HEK293 (cell line): ENCODE results near the gene HNRNPUL1.

Source experiments
- CTCF ChIA-PET: fragments of 350-600 bp; formaldehyde crosslinking; extraction: SDS; loops from one replicate; lab custom pipeline; 2021; ENCODE audit warnings: antibody characterized with exemption; lab: Yijun Ruan, JAX
- POLR2A ChIA-PET: fragments of 300-600 bp; formaldehyde crosslinking; extraction: SDS; loops from one replicate; lab custom pipeline; 2020; ENCODE audit warnings: antibody characterized with exemption, inconsistent platforms; lab: Yijun Ruan, JAX
- H3K27ac ChIP-seq: fragments of 200-500 bp; sonication (Bioruptor generic); 2 replicates; pipeline ENCODE4 v1.5.1; 2014; ENCODE audit warnings: low read depth, low read length, control low read depth, inconsistent platforms; ENCODE audit errors: extremely low read depth
- H3K36me3 ChIP-seq, 2 experiments: fragments of 200-500 bp in 1 of 2; sonication (Bioruptor generic) in 1 of 2; 1 replicate in 1 of 2; 2 replicates in 1 of 2; pipeline ENCODE4 v1.5.1; 2014 to 2017; ENCODE audit warnings: inconsistent platforms in 2 of 2, low read length in 2 of 2; ENCODE audit not compliant: control insufficient read depth in 2 of 2, insufficient read depth in 1 of 2
- H3K4me1 ChIP-seq: fragments of 200-500 bp; sonication (Bioruptor generic); 2 replicates; pipeline ENCODE4 v1.5.1; 2014; ENCODE audit warnings: mild to moderate bottlenecking, low read length, inconsistent platforms; ENCODE audit not compliant: control insufficient read depth, insufficient read depth
- H3K4me3 ChIP-seq: 2 replicates; pipeline ENCODE4 v1.5.1; 2011; ENCODE audit warnings: low read depth, mild to moderate bottlenecking, control low read depth, low read length, moderate library complexity
- H3K9me3 ChIP-seq: fragments of 200-500 bp; sonication (Bioruptor generic); 2 replicates; pipeline ENCODE4 v1.5.1; 2014; ENCODE audit warnings: low read depth, low read length, inconsistent platforms; ENCODE audit not compliant: control insufficient read depth, insufficient read depth
- BCL11B ChIP-seq: fragments of 450-650 bp; formaldehyde crosslinking; IDR thresholded peaks from 2 replicates; pipeline ENCODE4 v1.5.1; 2016; ENCODE audit warnings: low read depth, missing biosample characterization, missing genetic modification characterization
- EGR2 ChIP-seq: fragments of 450-650 bp; formaldehyde crosslinking; IDR thresholded peaks from 2 replicates; pipeline ENCODE4 v1.5.1; 2016; ENCODE audit warnings: low read depth, missing biosample characterization, missing genetic modification characterization
- GLIS1 ChIP-seq: fragments of 450-650 bp; formaldehyde crosslinking; IDR thresholded peaks from 2 replicates; pipeline ENCODE4 v1.5.1; 2016; ENCODE audit warnings: missing biosample characterization, missing genetic modification characterization
- GLIS2 ChIP-seq: fragments of 450-650 bp; formaldehyde crosslinking; IDR thresholded peaks from 2 replicates; pipeline ENCODE4 v1.5.1; 2016; ENCODE audit warnings: missing biosample characterization, missing genetic modification characterization
- KLF1 ChIP-seq: fragments of 450-650 bp; formaldehyde crosslinking; IDR thresholded peaks from 2 replicates; pipeline ENCODE4 v1.5.1; 2016; ENCODE audit warnings: missing biosample characterization, missing genetic modification characterization
- KLF10 ChIP-seq: fragments of 450-650 bp; IDR thresholded peaks from 2 replicates; pipeline ENCODE4 v1.5.1; 2018; ENCODE audit warnings: missing biosample characterization, mild to moderate bottlenecking, missing genetic modification characterization
- KLF16 ChIP-seq: fragments of 450-650 bp; formaldehyde crosslinking; IDR thresholded peaks from 2 replicates; pipeline ENCODE4 v1.5.1; 2017; ENCODE audit warnings: missing biosample characterization, missing genetic modification characterization
- KLF7 ChIP-seq: fragments of 450-650 bp; formaldehyde crosslinking; IDR thresholded peaks from 2 replicates; pipeline ENCODE4 v1.5.1; 2016; ENCODE audit warnings: missing biosample characterization, missing genetic modification characterization, borderline replicate concordance
- MZF1 ChIP-seq: fragments of 450-650 bp; formaldehyde crosslinking; IDR thresholded peaks from 2 replicates; pipeline ENCODE4 v1.5.1; 2017; ENCODE audit warnings: missing biosample characterization, missing genetic modification characterization, borderline replicate concordance
- OSR2 ChIP-seq: fragments of 450-650 bp; formaldehyde crosslinking; IDR thresholded peaks from 2 replicates; pipeline ENCODE4 v1.5.1; 2016; ENCODE audit warnings: missing biosample characterization, missing genetic modification characterization
- PRDM1 ChIP-seq: fragments of 450-650 bp; formaldehyde crosslinking; IDR thresholded peaks from 2 replicates; pipeline ENCODE4; 2016; ENCODE audit warnings: missing biosample characterization, missing genetic modification characterization
- REPIN1 ChIP-seq: fragments of 450-650 bp; formaldehyde crosslinking; IDR thresholded peaks from 2 replicates; pipeline ENCODE4 v1.5.1; 2017; ENCODE audit warnings: missing biosample characterization, missing genetic modification characterization, low read depth
- SP7 ChIP-seq: fragments of 450-650 bp; formaldehyde crosslinking; IDR thresholded peaks from 2 replicates; pipeline ENCODE4 v1.5.1; 2016; ENCODE audit warnings: missing biosample characterization, missing genetic modification characterization
- ZFHX2 ChIP-seq: fragments of 450-650 bp; formaldehyde crosslinking; conservative IDR thresholded peaks from 2 replicates; pipeline ENCODE4 v1.5.1; 2016; ENCODE audit warnings: missing biosample characterization, missing genetic modification characterization
- ZNF184 ChIP-seq: fragments of 450-650 bp; IDR thresholded peaks from 2 replicates; pipeline ENCODE4 v1.5.1; 2018; ENCODE audit warnings: missing biosample characterization, mild to moderate bottlenecking, missing genetic modification characterization
- ZNF2 ChIP-seq: fragments of 450-650 bp; formaldehyde crosslinking; IDR thresholded peaks from 2 replicates; pipeline ENCODE4 v1.5.1; 2016; ENCODE audit warnings: missing biosample characterization, missing genetic modification characterization
- ZNF223 ChIP-seq: fragments of 450-650 bp; formaldehyde crosslinking; IDR thresholded peaks from 2 replicates; pipeline ENCODE4 v1.5.1; 2016; ENCODE audit warnings: missing biosample characterization, missing genetic modification characterization
- ZNF266 ChIP-seq: fragments of 450-650 bp; formaldehyde crosslinking; IDR thresholded peaks from 2 replicates; pipeline ENCODE4 v1.5.1; 2016; ENCODE audit warnings: missing biosample characterization, missing genetic modification characterization, low read depth
- ZNF311 ChIP-seq: fragments of 450-650 bp; formaldehyde crosslinking; IDR thresholded peaks from 2 replicates; pipeline ENCODE4 v1.5.1; 2017; ENCODE audit warnings: missing biosample characterization, missing genetic modification characterization, borderline replicate concordance
- ZNF335 ChIP-seq: fragments of 450-650 bp; formaldehyde crosslinking; conservative IDR thresholded peaks from 2 replicates; pipeline ENCODE4 v1.5.1; 2016; ENCODE audit warnings: missing biosample characterization, missing genetic modification characterization
- ZNF354C ChIP-seq: fragments of 450-650 bp; formaldehyde crosslinking; IDR thresholded peaks from 2 replicates; pipeline ENCODE4 v1.5.1; 2016; ENCODE audit warnings: missing biosample characterization, missing genetic modification characterization, low read depth, borderline replicate concordance
- ZNF423 ChIP-seq: fragments of 450-650 bp; formaldehyde crosslinking; IDR thresholded peaks from 2 replicates; pipeline ENCODE4 v1.5.1; 2016; ENCODE audit warnings: missing biosample characterization, missing genetic modification characterization
- ZNF473 ChIP-seq: fragments of 450-650 bp; formaldehyde crosslinking; IDR thresholded peaks from 2 replicates; pipeline ENCODE4 v1.5.1; 2017; ENCODE audit warnings: missing biosample characterization, missing genetic modification characterization
- ZNF529 ChIP-seq: fragments of 450-650 bp; formaldehyde crosslinking; IDR thresholded peaks from 2 replicates; pipeline ENCODE4 v1.5.1; 2017; ENCODE audit warnings: missing genetic modification characterization, missing biosample characterization; ENCODE audit not compliant: insufficient replicate concordance
- ZNF600 ChIP-seq: fragments of 450-650 bp; formaldehyde crosslinking; IDR thresholded peaks from 2 replicates; pipeline ENCODE4 v1.5.1; 2016; ENCODE audit warnings: missing biosample characterization, missing genetic modification characterization
- ZNF76 ChIP-seq: fragments of 450-650 bp; formaldehyde crosslinking; IDR thresholded peaks from 2 replicates; pipeline ENCODE4; 2016; ENCODE audit warnings: low read depth, missing biosample characterization, missing genetic modification characterization, borderline replicate concordance
- ZNF777 ChIP-seq: fragments of 450-650 bp; formaldehyde crosslinking; IDR thresholded peaks from 2 replicates; pipeline ENCODE4 v1.5.1; 2017; ENCODE audit warnings: missing biosample characterization, missing genetic modification characterization, borderline replicate concordance
- ZSCAN16 ChIP-seq: fragments of 450-650 bp; formaldehyde crosslinking; IDR thresholded peaks from 2 replicates; pipeline ENCODE4 v1.5.1; 2016; ENCODE audit warnings: missing biosample characterization, missing genetic modification characterization
- TF ChIP-seq, protein P1 (sequence below): fragments of 450-650 bp; formaldehyde crosslinking; IDR thresholded peaks from 2 replicates; pipeline ENCODE4 v1.5.1; 2017; ENCODE audit warnings: missing biosample characterization, missing genetic modification characterization
- TF ChIP-seq, protein P2 (sequence below): fragments of 450-650 bp; formaldehyde crosslinking; IDR thresholded peaks from 2 replicates; pipeline ENCODE4 v1.5.1; 2017; ENCODE audit warnings: missing biosample characterization, missing genetic modification characterization
- TF ChIP-seq, protein P3 (sequence below): fragments of 450-650 bp; formaldehyde crosslinking; IDR thresholded peaks from 2 replicates; pipeline ENCODE4 v1.5.1; 2016; ENCODE audit warnings: missing biosample characterization, missing genetic modification characterization

HNRNPUL1 gene

DNA sequence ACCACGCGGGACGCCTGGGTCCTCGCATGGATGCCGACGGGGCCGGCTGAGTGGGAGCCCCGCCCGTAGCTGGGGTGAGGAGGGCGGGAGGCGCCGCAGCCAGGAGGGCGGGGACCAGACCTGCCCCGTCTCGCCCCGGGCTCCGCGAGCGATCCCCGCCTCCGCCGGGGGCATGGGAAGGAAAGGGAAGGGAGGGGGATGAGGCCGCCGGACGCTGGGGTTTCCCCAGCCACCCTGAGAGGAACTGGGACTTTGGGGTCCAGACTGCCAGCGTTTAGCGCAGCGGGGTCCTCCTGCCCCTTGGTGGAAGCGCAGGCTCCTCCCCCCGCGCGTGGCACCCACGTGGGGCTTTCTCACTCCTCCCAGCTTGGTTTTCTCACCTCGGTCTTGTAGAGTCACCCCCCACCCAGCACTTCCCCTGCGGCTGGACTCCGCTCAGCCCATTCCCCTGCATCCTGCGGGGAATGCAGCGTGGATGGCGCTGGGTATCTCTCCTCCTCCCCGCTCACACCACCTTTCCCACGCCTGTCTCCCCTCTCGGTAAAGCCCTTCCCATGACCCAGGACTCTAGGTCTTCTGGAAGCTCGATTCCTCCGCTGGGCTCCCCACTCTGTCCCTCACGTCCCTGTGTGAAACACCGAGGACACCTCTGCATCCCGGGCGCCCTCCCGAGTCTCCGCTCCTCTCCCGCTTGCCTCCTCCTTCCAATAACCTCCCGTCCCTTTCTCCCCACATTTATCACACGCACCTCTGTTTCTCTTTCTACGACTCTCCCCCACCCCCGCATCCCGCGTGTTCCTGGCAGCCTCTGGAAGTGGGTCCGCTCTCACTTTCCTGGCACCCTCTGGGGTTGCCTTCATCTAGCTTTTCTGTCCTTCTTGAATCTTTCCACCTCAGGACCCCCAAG, 87.4 kb downstream of the HNRNPUL1 start:
- peaks cover 5% of the 10 kb centered on the region; the same call in 1 of the 2 replicates for H3K4me1 ChIP-seq
- peak overlapping the region; percentile 21; the same call in 1 of the 2 replicates for H3K27ac ChIP-seq
- H3K4me3 ChIP-seq: peak overlapping the region; percentile 43
- ChIA-PET CTCF (interaction anchor here (0.5 to 5.3 kb wide), 18 partner anchors 12 to 717 kb away, joined by 3 to 64 read pairs (median 4); partner anchors contain the start of genes B9D2, DMAC2 and RAB4B), POLR2A (interaction anchor here (0.6 to 3.1 kb wide), 14 partner anchors 11 to 88 kb away, joined by 3 to 73 read pairs (median 4); partner anchors contain the start of genes B9D2, DMAC2 and HNRNPUL1)
- no peaks in the 10 kb centered on the region for H3K9me3 ChIP-seq
- peaks cover 14% of the 10 kb centered on the region in 2 experiments; a peak in 2 of 3 replicates for H3K36me3 ChIP-seq
- TF ChIP-seq, protein P1, sequence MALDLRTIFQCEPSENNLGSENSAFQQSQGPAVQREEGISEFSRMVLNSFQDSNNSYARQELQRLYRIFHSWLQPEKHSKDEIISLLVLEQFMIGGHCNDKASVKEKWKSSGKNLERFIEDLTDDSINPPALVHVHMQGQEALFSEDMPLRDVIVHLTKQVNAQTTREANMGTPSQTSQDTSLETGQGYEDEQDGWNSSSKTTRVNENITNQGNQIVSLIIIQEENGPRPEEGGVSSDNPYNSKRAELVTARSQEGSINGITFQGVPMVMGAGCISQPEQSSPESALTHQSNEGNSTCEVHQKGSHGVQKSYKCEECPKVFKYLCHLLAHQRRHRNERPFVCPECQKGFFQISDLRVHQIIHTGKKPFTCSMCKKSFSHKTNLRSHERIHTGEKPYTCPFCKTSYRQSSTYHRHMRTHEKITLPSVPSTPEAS (tag by site-specific recombination): no peak
- TF ChIP-seq ZNF777 (tag by site-specific recombination): peak; percentile 51; the same call in 1 of the 2 replicates
- TF ChIP-seq ZNF335: peak; percentile 88
- TF ChIP-seq ZNF76 (tag by site-specific recombination): no peak
- TF ChIP-seq SP7 (tag by site-specific recombination): peak; percentile 81
- no peak for TF ChIP-seq ZNF266
- TF ChIP-seq ZNF354C: no peak
- TF ChIP-seq ZSCAN16 (tag by site-specific recombination): no peak
- peak; percentile 96 for TF ChIP-seq PRDM1
- TF ChIP-seq ZNF311 (tag by site-specific recombination): no peak
- no peak for TF ChIP-seq ZNF600
- TF ChIP-seq ZNF184 (tag by site-specific recombination): no peak
- TF ChIP-seq OSR2 (tag by site-specific recombination): no peak
- TF ChIP-seq, protein P2, sequence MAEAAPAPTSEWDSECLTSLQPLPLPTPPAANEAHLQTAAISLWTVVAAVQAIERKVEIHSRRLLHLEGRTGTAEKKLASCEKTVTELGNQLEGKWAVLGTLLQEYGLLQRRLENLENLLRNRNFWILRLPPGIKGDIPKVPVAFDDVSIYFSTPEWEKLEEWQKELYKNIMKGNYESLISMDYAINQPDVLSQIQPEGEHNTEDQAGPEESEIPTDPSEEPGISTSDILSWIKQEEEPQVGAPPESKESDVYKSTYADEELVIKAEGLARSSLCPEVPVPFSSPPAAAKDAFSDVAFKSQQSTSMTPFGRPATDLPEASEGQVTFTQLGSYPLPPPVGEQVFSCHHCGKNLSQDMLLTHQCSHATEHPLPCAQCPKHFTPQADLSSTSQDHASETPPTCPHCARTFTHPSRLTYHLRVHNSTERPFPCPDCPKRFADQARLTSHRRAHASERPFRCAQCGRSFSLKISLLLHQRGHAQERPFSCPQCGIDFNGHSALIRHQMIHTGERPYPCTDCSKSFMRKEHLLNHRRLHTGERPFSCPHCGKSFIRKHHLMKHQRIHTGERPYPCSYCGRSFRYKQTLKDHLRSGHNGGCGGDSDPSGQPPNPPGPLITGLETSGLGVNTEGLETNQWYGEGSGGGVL (tag by site-specific recombination): no peak; the same call in 1 of the 2 replicates
- TF ChIP-seq, protein P3, sequence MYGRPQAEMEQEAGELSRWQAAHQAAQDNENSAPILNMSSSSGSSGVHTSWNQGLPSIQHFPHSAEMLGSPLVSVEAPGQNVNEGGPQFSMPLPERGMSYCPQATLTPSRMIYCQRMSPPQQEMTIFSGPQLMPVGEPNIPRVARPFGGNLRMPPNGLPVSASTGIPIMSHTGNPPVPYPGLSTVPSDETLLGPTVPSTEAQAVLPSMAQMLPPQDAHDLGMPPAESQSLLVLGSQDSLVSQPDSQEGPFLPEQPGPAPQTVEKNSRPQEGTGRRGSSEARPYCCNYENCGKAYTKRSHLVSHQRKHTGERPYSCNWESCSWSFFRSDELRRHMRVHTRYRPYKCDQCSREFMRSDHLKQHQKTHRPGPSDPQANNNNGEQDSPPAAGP (tag by site-specific recombination): no peak; the same call in 1 of the 2 replicates
- peak; percentile 64; the same call in 1 of the 2 replicates for TF ChIP-seq MZF1 (tag by site-specific recombination)
- no peak for TF ChIP-seq ZNF223 (tag by site-specific recombination)
- TF ChIP-seq GLIS1 (tag by site-specific recombination): peak; percentile 91
- peak; percentile 99 for TF ChIP-seq KLF1 (tag by site-specific recombination)
- no peak for TF ChIP-seq ZNF529 (tag by site-specific recombination)
- TF ChIP-seq BCL11B (tag by site-specific recombination): no peak
- TF ChIP-seq KLF10 (tag by site-specific recombination): peak; percentile 32; the same call in 1 of the 2 replicates
- peak; percentile 73 for TF ChIP-seq ZFHX2 (tag by site-specific recombination)
- no peak for TF ChIP-seq ZNF473 (tag by site-specific recombination)
- no peak for TF ChIP-seq ZNF423 (tag by site-specific recombination)
- peak; percentile 68 for TF ChIP-seq EGR2 (tag by site-specific recombination)
- TF ChIP-seq GLIS2 (tag by site-specific recombination): peak; percentile 85
- TF ChIP-seq ZNF2: peak; percentile 20; the same call in 1 of the 2 replicates
- 0 out of 2 replicates have a peak, but pooled peaks have one; percentile 71 for TF ChIP-seq KLF16 (tag by site-specific recombination)
- TF ChIP-seq KLF7 (tag by site-specific recombination): peak; percentile 18; the same call in 1 of the 2 replicates
- no peak for TF ChIP-seq REPIN1 (tag by site-specific recombination)
